ENCODE data around the gene SOAT1. TPM values are rescaled to one million over a fixed set of nuclear protein-coding genes. Genes with fewer than 3 reads are reported as not detected.

Gene SOAT1
- total RNA-seq, 1 experiment from 2014 or later = 7.5 TPM

DNA sequence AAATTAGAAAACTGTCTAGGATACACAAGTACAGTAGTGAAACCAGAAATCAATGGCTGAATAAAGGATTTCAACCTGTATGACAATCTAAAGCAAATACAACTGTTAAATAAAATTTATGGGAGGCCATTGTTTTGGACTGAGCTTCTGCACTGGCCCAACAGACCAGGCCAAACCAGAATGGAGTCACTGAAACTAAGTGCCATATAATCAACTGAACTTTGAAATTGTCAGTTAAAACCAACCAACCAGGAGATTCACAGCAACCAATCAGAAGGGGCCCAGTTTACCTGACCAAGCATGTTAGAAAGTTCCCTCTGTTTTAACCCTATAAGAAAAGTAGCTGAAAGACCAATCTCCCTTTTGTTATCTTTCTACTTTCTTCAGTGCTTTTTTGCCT is 30.5 kb upstream of the SOAT1 start:
- Histone ChIP-seq H3K79me2 (ENCODE audit: insufficient read depth, low read length) (no peaks in the 10 kb centered on the region), H2AK5ac (ENCODE audit: insufficient read length, low read length) (no peak overlapping the region), H4K91ac (ENCODE audit: insufficient read length, low read depth, low read length) (no peak overlapping the region), H3K18ac (ENCODE audit: insufficient read length, low read depth, low read length) (no peak overlapping the region), H3K79me1 (ENCODE audit: insufficient read depth, low read depth, low read length, poor library complexity, severe bottlenecking) (no peaks in the 10 kb centered on the region), H3K4me2 (ENCODE audit: insufficient read depth, insufficient read length, low read length) (no peak overlapping the region), H3K14ac (ENCODE audit: insufficient read depth, low read length) (no peak overlapping the region), H3K4ac (ENCODE audit: low read depth, low read length) (no peak overlapping the region), H2BK12ac (ENCODE audit: insufficient read length, low read depth, low read length) (no peak overlapping the region), H3K23ac (ENCODE audit: insufficient read length, low read depth, low read length) (no peak overlapping the region), H3K4me1 (ENCODE audit: insufficient read depth, low read length) (no peaks in the 10 kb centered on the region), H2AFZ (ENCODE audit: low read length) (no peak overlapping the region), H3K9ac (ENCODE audit: extremely low read depth, insufficient read length, low read length) (no peak overlapping the region), H2BK120ac (ENCODE audit: low read depth, low read length, poor library complexity, severe bottlenecking) (no peak overlapping the region), H3K27me3 (ENCODE audit: insufficient read depth, low read length) (no peaks in the 10 kb centered on the region), H3K27ac (ENCODE audit: insufficient read length, low read depth, low read length) (no peak overlapping the region), H2BK15ac (ENCODE audit: low read depth, low read length) (no peak overlapping the region), H4K8ac (replicated peaks; ENCODE audit: insufficient read length, low read depth, low read length) (no peak overlapping the region), H3K56ac (ENCODE audit: insufficient read length, low read depth, low read length) (no peak overlapping the region), H4K20me1 (ENCODE audit: control insufficient read depth, insufficient read depth, insufficient read length) (no peaks in the 10 kb centered on the region), H3K9me3 (ENCODE audit: control insufficient read depth, low read depth, low read length) (no peaks in the 10 kb centered on the region), H3T11ph (ENCODE audit: low read length) (no peak overlapping the region), H2BK20ac (ENCODE audit: low read depth, low read length, poor library complexity, severe bottlenecking) (no peak overlapping the region), H4K5ac (ENCODE audit: insufficient read length, low read depth, low read length) (no peak overlapping the region), H3K23me2 (ENCODE audit: insufficient read length, low read depth, low read length, poor library complexity, severe bottlenecking) (no peaks in the 10 kb centered on the region), H2BK5ac (ENCODE audit: insufficient read length, low read length) (no peak overlapping the region)
- Mint-ChIP-seq H3K36me3 (ENCODE audit: insufficient read depth in 1 of 3, low read depth in 3 of 3) (no peaks in the 10 kb centered on the region), H3K27ac (no peak overlapping the region), H3K4me3 (no peak overlapping the region), H3K4me1 (peaks cover 3 to 6% of the 10 kb centered on the region in 2 experiments; a peak in 3 of 4 replicates), H3K27me3 (ENCODE audit: low read depth) (no peaks in the 10 kb centered on the region), H3K9me3 (no peaks in the 10 kb centered on the region)
- TF ChIP-seq, protein P1, sequence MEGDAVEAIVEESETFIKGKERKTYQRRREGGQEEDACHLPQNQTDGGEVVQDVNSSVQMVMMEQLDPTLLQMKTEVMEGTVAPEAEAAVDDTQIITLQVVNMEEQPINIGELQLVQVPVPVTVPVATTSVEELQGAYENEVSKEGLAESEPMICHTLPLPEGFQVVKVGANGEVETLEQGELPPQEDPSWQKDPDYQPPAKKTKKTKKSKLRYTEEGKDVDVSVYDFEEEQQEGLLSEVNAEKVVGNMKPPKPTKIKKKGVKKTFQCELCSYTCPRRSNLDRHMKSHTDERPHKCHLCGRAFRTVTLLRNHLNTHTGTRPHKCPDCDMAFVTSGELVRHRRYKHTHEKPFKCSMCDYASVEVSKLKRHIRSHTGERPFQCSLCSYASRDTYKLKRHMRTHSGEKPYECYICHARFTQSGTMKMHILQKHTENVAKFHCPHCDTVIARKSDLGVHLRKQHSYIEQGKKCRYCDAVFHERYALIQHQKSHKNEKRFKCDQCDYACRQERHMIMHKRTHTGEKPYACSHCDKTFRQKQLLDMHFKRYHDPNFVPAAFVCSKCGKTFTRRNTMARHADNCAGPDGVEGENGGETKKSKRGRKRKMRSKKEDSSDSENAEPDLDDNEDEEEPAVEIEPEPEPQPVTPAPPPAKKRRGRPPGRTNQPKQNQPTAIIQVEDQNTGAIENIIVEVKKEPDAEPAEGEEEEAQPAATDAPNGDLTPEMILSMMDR (conservative IDR thresholded peaks at IDR 0.05) = no peak
- DNase-seq = no peak

Data from H9 (cell line).